SK-N-SH (cell line): Measurements from ENCODE around the gene NEGR1. TPM values are rescaled to one million over a fixed set of nuclear protein-coding genes. Genes with fewer than 3 reads are reported as not detected.

Experiments used
- CTCF ChIA-PET: fragments of 300-600, 350-600 bp; formaldehyde crosslinking; extraction: SDS; loops from one replicate; lab custom pipeline; 2021; lab: Yijun Ruan, JAX
- POLR2A ChIA-PET: fragments of 350-600 bp; sonication (Branson Sonifier 250); formaldehyde crosslinking; extraction: SDS; loops from one replicate; lab custom pipeline; 2020; ENCODE audit warnings: antibody characterized with exemption, inconsistent platforms; lab: Yijun Ruan, JAX
- DNase-seq: peaks from one replicate; pipeline ENCODE4 v3.0.0; 2012
- H2AFZ ChIP-seq: fragments of 200-600 bp; sonication (generic); 2 replicates; pipeline ENCODE4 v1.8.1; 2016; ENCODE audit warnings: antibody characterized with exemption, mild to moderate bottlenecking, low read depth
- H3F3A ChIP-seq: fragments of 200-600 bp; sonication (generic); replicated peaks from 2 replicates; pipeline ENCODE3; 2016; ENCODE audit warnings: antibody characterized with exemption, mild to moderate bottlenecking; ENCODE audit not compliant: insufficient read depth
- H3K27ac ChIP-seq, 2 experiments: fragments of 200-500 bp in 1 of 2; fragments of 200-600 bp in 1 of 2; sonication (Bioruptor generic) in 1 of 2; sonication (generic), shearing (Covaris generic) in 1 of 2; 2 replicates each; pipeline versions ENCODE4 v1.5.1 to v1.6.1; 2014 to 2016; ENCODE audit warnings: low read depth in 2 of 2, inconsistent platforms in 1 of 2, low read length in 1 of 2, mild to moderate bottlenecking in 1 of 2, mixed read lengths in 1 of 2
- H3K27me3 ChIP-seq: fragments of 200-600 bp; sonication (generic), shearing (Covaris generic); 2 replicates; pipeline ENCODE4 v1.6.1; 2016; ENCODE audit warnings: mixed run types; ENCODE audit not compliant: insufficient read depth
- H3K36me3 ChIP-seq, 2 experiments: fragments of 200-500 bp in 1 of 2; fragments of 200-600 bp in 1 of 2; sonication (Bioruptor generic) in 1 of 2; sonication (generic) in 1 of 2; replicated peaks in 1 of 2; 2 replicates each; pipeline versions ENCODE3 to v1.5.1; 2014 to 2016; ENCODE audit warnings: low read length in 1 of 2, mild to moderate bottlenecking in 1 of 2; ENCODE audit not compliant: insufficient read depth in 2 of 2, control insufficient read depth in 1 of 2
- H3K4me1 ChIP-seq, 2 experiments: fragments of 200-500 bp in 1 of 2; fragments of 200-600 bp in 1 of 2; sonication (Bioruptor generic) in 1 of 2; sonication (generic), shearing (Covaris generic) in 1 of 2; 2 replicates each; pipeline versions ENCODE4 v1.5.1 to v1.6.1; 2014 to 2016; ENCODE audit warnings: low read depth in 1 of 2, low read length in 1 of 2, mixed run types in 1 of 2; ENCODE audit not compliant: insufficient read depth in 2 of 2, control insufficient read depth in 1 of 2
- H3K4me2 ChIP-seq: fragments of 200-600 bp; sonication (generic), shearing (Covaris generic); 2 replicates; pipeline ENCODE4 v1.6.1; 2017; ENCODE audit warnings: mixed run types
- H3K4me3 ChIP-seq, 2 experiments: fragments of 200-500 bp in 1 of 2; fragments of 200-600 bp in 1 of 2; sonication (Bioruptor generic) in 1 of 2; sonication (generic), shearing (Covaris generic) in 1 of 2; 2 replicates each; pipeline versions ENCODE4 v1.5.1 to v1.8.1; 2014 to 2016; ENCODE audit warnings: low read depth in 2 of 2, inconsistent platforms in 1 of 2, low read length in 1 of 2, mild to moderate bottlenecking in 1 of 2, mixed read lengths in 1 of 2, moderate library complexity in 1 of 2
- H3K79me2 ChIP-seq: fragments of 200-600 bp; sonication (generic); 2 replicates; pipeline ENCODE4 v1.8.1; 2017; ENCODE audit warnings: mild to moderate bottlenecking; ENCODE audit not compliant: insufficient read depth
- H3K9ac ChIP-seq: fragments of 200-600 bp; sonication (generic); 2 replicates; pipeline ENCODE4 v1.6.1; 2017; ENCODE audit warnings: mixed run types
- H3K9me2 ChIP-seq: fragments of 200-600 bp; sonication (generic); 2 replicates; pipeline ENCODE4 v1.6.1; 2017; ENCODE audit warnings: mixed run types
- H3K9me3 ChIP-seq: fragments of 200-600 bp; sonication (generic); 2 replicates; pipeline ENCODE4 v1.6.1; 2017; ENCODE audit warnings: mixed run types, mild to moderate bottlenecking, moderate library complexity
- H4K20me1 ChIP-seq: fragments of 200-600 bp; sonication (generic); 2 replicates; pipeline ENCODE4 v1.6.1; 2017; ENCODE audit warnings: mild to moderate bottlenecking, mixed run types; ENCODE audit not compliant: insufficient read depth
- CHD2 ChIP-seq: fragments of 150-350 bp; IDR thresholded peaks from 2 replicates; pipeline ENCODE4 v1.6.1; 2018; ENCODE audit warnings: low read length; ENCODE audit not compliant: partially characterized antibody
- EP300 ChIP-seq, 2 experiments: IDR thresholded peaks; 2 replicates each; pipeline versions ENCODE4 v1.4.0 to v1.6.1; 2012; ENCODE audit warnings: borderline replicate concordance in 1 of 2, low read depth in 1 of 2, low read length in 1 of 2
- FOSL2 ChIP-seq: IDR thresholded peaks from 2 replicates; pipeline ENCODE4 v1.4.0; 2012; ENCODE audit warnings: low read depth, mild to moderate bottlenecking, moderate library complexity, borderline replicate concordance
- GABPA ChIP-seq: IDR thresholded peaks from 2 replicates; pipeline ENCODE4 v1.4.0; 2012; ENCODE audit warnings: low read depth, mild to moderate bottlenecking
- JUND ChIP-seq: IDR thresholded peaks from 2 replicates; pipeline ENCODE4 v1.4.0; 2012
- MXI1 ChIP-seq: IDR thresholded peaks from 2 replicates; pipeline ENCODE4 v1.6.1; 2012; ENCODE audit warnings: mild to moderate bottlenecking, low read depth, low read length, improper control_type of control experiment
- RAD21 ChIP-seq: IDR thresholded peaks from 2 replicates; pipeline ENCODE4 v1.6.1; 2012; ENCODE audit warnings: mild to moderate bottlenecking, low read length
- RCOR1 ChIP-seq: fragments of 150-350 bp; IDR thresholded peaks from 2 replicates; pipeline ENCODE4 v1.6.1; 2017; ENCODE audit warnings: antibody characterized with exemption, low read length
- RXRA ChIP-seq: IDR thresholded peaks from 2 replicates; pipeline ENCODE4 v1.4.0; 2012; ENCODE audit warnings: low read depth, mild to moderate bottlenecking, borderline replicate concordance
- SIN3A ChIP-seq: IDR thresholded peaks from 2 replicates; pipeline ENCODE4 v1.6.1; 2012; ENCODE audit warnings: low read depth, mild to moderate bottlenecking, low read length, moderate library complexity, borderline replicate concordance
- SMC3 ChIP-seq: IDR thresholded peaks from 2 replicates; pipeline ENCODE4 v1.6.1; 2012; ENCODE audit warnings: low read depth, low read length, improper control_type of control experiment
- TCF12 ChIP-seq: IDR thresholded peaks from 2 replicates; pipeline ENCODE4 v1.4.0; 2012
- YY1 ChIP-seq: IDR thresholded peaks from 2 replicates; pipeline ENCODE4 v1.4.0; 2012; ENCODE audit warnings: low read depth, mild to moderate bottlenecking
- WGBS: methylation state at CpG from one replicate; pipeline ENCODE4 v1.1.6; 2017; ENCODE audit warnings: low lambda C conversion rate; 5-methylcytosine and 5-hydroxymethylcytosine counted together
- polyA plus RNA-seq, 3 experiments: library from polyadenylated mRNA; depleted of rRNA; stranded (reverse); fragments of >200 nt; gene quantifications; 2 replicates each; pipeline ENCODE4 v1.2.3, GENCODE V29; 2012
- TF ChIP-seq, protein P1 (sequence below): fragments of 200-600 bp; sonication (generic); IDR thresholded peaks from 2 replicates; pipeline ENCODE4 v1.6.1; 2017; ENCODE audit warnings: antibody characterized with exemption, mild to moderate bottlenecking, moderate library complexity
- TF ChIP-seq, protein P2 (sequence below): IDR thresholded peaks from 2 replicates; pipeline ENCODE4; 2012
- TF ChIP-seq, protein P3 (sequence below): IDR thresholded peaks from 2 replicates; pipeline ENCODE4 v1.6.1; 2012; ENCODE audit warnings: mild to moderate bottlenecking, low read depth, low read length, moderate library complexity
- TF ChIP-seq, protein P4 (sequence below): IDR thresholded peaks from 2 replicates; pipeline ENCODE4 v1.4.0; 2012; ENCODE audit warnings: low read depth, borderline replicate concordance

The NEGR1 gene
- polyA plus RNA-seq, 1 of the 3 experiments (the other 2 are of a cell fraction): 0.21 TPM

DNA sequence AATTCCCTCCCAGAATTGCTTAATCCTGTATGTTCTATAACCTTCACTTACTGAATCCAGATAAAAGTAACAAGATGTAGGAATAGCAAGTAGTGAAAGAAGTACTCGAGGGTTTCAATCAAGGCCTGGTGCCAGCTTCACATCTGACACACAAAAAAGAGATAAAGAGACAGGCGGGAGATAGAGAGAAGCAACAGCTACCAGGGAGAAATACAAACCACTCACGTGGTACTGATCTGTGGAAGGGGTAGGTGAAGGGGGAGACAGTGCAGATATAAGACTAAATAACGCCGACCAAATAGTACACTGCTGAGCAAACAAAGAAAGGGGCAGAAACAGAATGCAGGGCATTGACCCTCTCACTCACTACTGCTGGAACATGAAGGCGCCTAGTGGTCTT lies 295.2 kb downstream of the NEGR1 start:
- Histone ChIP-seq H3F3A (no peaks in the 10 kb centered on the region), H3K4me2 (no peak overlapping the region), H3K9me2 (no peaks in the 10 kb centered on the region), H3K27ac (no peak overlapping the region), H4K20me1 (no peaks in the 10 kb centered on the region), H3K79me2 (no peaks in the 10 kb centered on the region), H2AFZ (no peak overlapping the region), H3K36me3 (no peaks in the 10 kb centered on the region), H3K9me3 (no peaks in the 10 kb centered on the region), H3K9ac (no peak overlapping the region), H3K4me1 (no peaks in the 10 kb centered on the region), H3K27me3 (no peaks in the 10 kb centered on the region), H3K4me3 (no peak overlapping the region)
- POLR2A ChIA-PET: no interaction called here
- no peak for TF ChIP-seq RCOR1
- TF ChIP-seq SIN3A: no peak
- no peak for TF ChIP-seq JUND
- TF ChIP-seq RXRA: no peak
- no peak for TF ChIP-seq RAD21
- TF ChIP-seq, protein P1, sequence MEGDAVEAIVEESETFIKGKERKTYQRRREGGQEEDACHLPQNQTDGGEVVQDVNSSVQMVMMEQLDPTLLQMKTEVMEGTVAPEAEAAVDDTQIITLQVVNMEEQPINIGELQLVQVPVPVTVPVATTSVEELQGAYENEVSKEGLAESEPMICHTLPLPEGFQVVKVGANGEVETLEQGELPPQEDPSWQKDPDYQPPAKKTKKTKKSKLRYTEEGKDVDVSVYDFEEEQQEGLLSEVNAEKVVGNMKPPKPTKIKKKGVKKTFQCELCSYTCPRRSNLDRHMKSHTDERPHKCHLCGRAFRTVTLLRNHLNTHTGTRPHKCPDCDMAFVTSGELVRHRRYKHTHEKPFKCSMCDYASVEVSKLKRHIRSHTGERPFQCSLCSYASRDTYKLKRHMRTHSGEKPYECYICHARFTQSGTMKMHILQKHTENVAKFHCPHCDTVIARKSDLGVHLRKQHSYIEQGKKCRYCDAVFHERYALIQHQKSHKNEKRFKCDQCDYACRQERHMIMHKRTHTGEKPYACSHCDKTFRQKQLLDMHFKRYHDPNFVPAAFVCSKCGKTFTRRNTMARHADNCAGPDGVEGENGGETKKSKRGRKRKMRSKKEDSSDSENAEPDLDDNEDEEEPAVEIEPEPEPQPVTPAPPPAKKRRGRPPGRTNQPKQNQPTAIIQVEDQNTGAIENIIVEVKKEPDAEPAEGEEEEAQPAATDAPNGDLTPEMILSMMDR: no peak
- TF ChIP-seq, protein P2, sequence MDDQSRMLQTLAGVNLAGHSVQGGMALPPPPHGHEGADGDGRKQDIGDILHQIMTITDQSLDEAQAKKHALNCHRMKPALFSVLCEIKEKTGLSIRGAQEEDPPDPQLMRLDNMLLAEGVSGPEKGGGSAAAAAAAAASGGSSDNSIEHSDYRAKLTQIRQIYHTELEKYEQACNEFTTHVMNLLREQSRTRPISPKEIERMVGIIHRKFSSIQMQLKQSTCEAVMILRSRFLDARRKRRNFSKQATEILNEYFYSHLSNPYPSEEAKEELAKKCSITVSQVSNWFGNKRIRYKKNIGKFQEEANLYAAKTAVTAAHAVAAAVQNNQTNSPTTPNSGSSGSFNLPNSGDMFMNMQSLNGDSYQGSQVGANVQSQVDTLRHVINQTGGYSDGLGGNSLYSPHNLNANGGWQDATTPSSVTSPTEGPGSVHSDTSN: no peak
- no peak for TF ChIP-seq FOSL2
- TF ChIP-seq, protein P3, sequence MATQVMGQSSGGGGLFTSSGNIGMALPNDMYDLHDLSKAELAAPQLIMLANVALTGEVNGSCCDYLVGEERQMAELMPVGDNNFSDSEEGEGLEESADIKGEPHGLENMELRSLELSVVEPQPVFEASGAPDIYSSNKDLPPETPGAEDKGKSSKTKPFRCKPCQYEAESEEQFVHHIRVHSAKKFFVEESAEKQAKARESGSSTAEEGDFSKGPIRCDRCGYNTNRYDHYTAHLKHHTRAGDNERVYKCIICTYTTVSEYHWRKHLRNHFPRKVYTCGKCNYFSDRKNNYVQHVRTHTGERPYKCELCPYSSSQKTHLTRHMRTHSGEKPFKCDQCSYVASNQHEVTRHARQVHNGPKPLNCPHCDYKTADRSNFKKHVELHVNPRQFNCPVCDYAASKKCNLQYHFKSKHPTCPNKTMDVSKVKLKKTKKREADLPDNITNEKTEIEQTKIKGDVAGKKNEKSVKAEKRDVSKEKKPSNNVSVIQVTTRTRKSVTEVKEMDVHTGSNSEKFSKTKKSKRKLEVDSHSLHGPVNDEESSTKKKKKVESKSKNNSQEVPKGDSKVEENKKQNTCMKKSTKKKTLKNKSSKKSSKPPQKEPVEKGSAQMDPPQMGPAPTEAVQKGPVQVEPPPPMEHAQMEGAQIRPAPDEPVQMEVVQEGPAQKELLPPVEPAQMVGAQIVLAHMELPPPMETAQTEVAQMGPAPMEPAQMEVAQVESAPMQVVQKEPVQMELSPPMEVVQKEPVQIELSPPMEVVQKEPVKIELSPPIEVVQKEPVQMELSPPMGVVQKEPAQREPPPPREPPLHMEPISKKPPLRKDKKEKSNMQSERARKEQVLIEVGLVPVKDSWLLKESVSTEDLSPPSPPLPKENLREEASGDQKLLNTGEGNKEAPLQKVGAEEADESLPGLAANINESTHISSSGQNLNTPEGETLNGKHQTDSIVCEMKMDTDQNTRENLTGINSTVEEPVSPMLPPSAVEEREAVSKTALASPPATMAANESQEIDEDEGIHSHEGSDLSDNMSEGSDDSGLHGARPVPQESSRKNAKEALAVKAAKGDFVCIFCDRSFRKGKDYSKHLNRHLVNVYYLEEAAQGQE: no peak
- TF ChIP-seq MXI1: no peak
- no peak for TF ChIP-seq EP300 (IDR thresholded peaks at IDR 0.05; ENCODE audit: borderline replicate concordance in 1 of 2, low read depth in 1 of 2, low read length in 1 of 2)
- no peak for TF ChIP-seq GABPA
- TF ChIP-seq CHD2: no peak
- TF ChIP-seq TCF12: no peak
- TF ChIP-seq, protein P4, sequence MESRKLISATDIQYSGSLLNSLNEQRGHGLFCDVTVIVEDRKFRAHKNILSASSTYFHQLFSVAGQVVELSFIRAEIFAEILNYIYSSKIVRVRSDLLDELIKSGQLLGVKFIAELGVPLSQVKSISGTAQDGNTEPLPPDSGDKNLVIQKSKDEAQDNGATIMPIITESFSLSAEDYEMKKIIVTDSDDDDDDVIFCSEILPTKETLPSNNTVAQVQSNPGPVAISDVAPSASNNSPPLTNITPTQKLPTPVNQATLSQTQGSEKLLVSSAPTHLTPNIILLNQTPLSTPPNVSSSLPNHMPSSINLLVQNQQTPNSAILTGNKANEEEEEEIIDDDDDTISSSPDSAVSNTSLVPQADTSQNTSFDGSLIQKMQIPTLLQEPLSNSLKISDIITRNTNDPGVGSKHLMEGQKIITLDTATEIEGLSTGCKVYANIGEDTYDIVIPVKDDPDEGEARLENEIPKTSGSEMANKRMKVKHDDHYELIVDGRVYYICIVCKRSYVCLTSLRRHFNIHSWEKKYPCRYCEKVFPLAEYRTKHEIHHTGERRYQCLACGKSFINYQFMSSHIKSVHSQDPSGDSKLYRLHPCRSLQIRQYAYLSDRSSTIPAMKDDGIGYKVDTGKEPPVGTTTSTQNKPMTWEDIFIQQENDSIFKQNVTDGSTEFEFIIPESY: no peak
- no peak for TF ChIP-seq SMC3
- no peak for TF ChIP-seq YY1
- CTCF ChIA-PET: no interaction called here
- 59% methylated on average over 6 of the region's 6 CpGs for WGBS
- DNase-seq: no peak
